K562 (cell line): ENCODE measurements around the gene GLCCI1.

Source experiments
- BACH1 ChIP-seq: fragments of 200-800 bp; sonication (Bioruptor generic); IDR thresholded peaks from 2 replicates; pipeline ENCODE4 v1.6.1; 2016; ENCODE audit warnings: missing genetic modification characterization, missing compliant biosample characterization
- CAMTA2 ChIP-seq: fragments of 250-450 bp; sonication (Bioruptor Pico); conservative IDR thresholded peaks from 2 replicates; pipeline ENCODE4 v1.5.1; 2022
- CEBPB ChIP-seq: fragments of 450-650 bp; IDR thresholded peaks from 2 replicates; pipeline ENCODE4 v1.6.1; 2016; ENCODE audit warnings: missing genetic modification characterization, missing compliant biosample characterization
- CREB3 ChIP-seq: fragments of 450-650 bp; conservative IDR thresholded peaks from 2 replicates; pipeline ENCODE4 v1.6.1; 2016; ENCODE audit warnings: missing genetic modification characterization, low read depth, mild to moderate bottlenecking, missing compliant biosample characterization, moderate library complexity
- CTCF ChIP-seq, 3 experiments: IDR thresholded peaks in 2 of 3; conservative IDR thresholded peaks in 1 of 3; 2 replicates each; pipeline ENCODE4 v1.5.1; 2011 to 2012; ENCODE audit warnings: low read length in 3 of 3, mild to moderate bottlenecking in 3 of 3, control low read depth in 2 of 3, improper control_type of control experiment in 1 of 3, inconsistent platforms in 1 of 3, low read depth in 1 of 3, mixed read lengths in 1 of 3, moderate library complexity in 1 of 3; ENCODE audit not compliant: insufficient read depth in 2 of 3
- CUX1 ChIP-seq: fragments of 200-800 bp; sonication (Bioruptor generic); IDR thresholded peaks from 2 replicates; pipeline ENCODE4 v1.6.1; 2016; ENCODE audit warnings: missing genetic modification characterization, missing compliant biosample characterization
- NONO ChIP-seq, 2 experiments: fragments of 200-400 bp in 1 of 2; fragments of 450-650 bp in 1 of 2; formaldehyde crosslinking in 1 of 2; IDR thresholded peaks; 2 replicates each; pipeline ENCODE4 v1.6.1; 2017; ENCODE audit warnings: low read depth in 2 of 2, mild to moderate bottlenecking in 2 of 2, moderate library complexity in 2 of 2, low read length in 1 of 2
- USF1 ChIP-seq: sonication (generic); formaldehyde crosslinking; IDR thresholded peaks from 2 replicates; pipeline ENCODE4 v1.9.0; 2022; ENCODE audit warnings: mild to moderate bottlenecking, missing genetic modification reagents
- ZBTB26 ChIP-seq: fragments of 450-650 bp; formaldehyde crosslinking; IDR thresholded peaks from 2 replicates; pipeline ENCODE4 v1.4.0; 2022; ENCODE audit warnings: missing genetic modification characterization
- ZKSCAN1 ChIP-seq: fragments of 150-350 bp; IDR thresholded peaks from 2 replicates; pipeline ENCODE4 v1.6.1; 2016; ENCODE audit warnings: low read depth, low read length
- ZNF589 ChIP-seq: fragments of 200-800 bp; sonication (Bioruptor generic); IDR thresholded peaks from 2 replicates; pipeline ENCODE4 v1.6.1; 2016; ENCODE audit warnings: low read depth, missing genetic modification characterization, missing compliant biosample characterization
- ZZZ3 ChIP-seq: fragments of 450-650 bp; IDR thresholded peaks from 2 replicates; pipeline ENCODE4 v1.6.1; 2016; ENCODE audit warnings: antibody characterized with exemption, mild to moderate bottlenecking, moderate library complexity

DNA sequence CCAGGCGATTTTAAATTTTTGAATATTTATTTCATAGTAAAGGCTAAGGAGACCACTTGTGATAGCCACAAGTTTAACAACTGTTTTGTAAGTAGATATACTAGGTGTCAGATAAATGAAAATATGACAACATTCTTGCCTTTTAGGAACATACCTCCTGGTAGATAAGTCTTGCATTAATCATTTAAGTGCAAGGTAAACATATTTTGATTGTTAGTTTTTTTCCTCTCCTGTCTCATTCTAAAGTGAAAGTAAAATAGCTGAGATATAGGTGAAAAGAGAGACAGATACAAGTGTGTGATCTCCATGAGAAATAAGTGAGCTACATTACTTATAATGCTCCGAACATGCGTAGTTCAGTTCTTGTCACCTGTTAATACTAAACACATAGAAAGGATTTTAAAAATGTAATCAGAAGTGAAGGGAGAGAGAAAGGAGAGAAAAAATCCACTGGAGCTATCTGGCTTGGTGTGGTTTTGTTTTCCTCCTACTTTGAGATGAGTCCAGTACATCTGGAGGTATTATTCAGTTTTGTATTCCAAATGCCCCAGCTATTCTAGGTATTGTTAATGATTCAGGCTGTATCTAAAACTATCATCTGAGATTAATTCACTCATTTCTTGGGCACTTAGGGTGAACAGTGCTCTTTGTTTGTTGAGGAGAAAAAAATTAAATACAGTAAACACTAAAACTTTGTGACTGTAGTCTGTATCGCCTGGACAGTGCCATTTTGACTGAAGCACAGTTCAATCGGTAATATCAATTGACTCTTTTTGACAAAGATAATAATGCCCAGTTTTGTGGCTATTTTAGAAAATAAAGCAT, 21.2 kb downstream of the GLCCI1 start:
- no peak for TF ChIP-seq CEBPB (tag)
- TF ChIP-seq ZKSCAN1, result no peak
- TF ChIP-seq ZBTB26 (CRISPR knock-in tag), result no peak
- no peak for TF ChIP-seq CAMTA2
- no peak for TF ChIP-seq CUX1 (CRISPR knock-in tag)
- no peak for TF ChIP-seq ZNF589 (CRISPR knock-in tag)
- TF ChIP-seq USF1 (CRISPR knock-in tag), result no peak
- TF ChIP-seq CTCF (IDR thresholded peaks at IDR 0.05 in 2 of 3, conservative IDR thresholded peaks at IDR 0.05 in 1 of 3; ENCODE audit: insufficient read depth in 2 of 3, low read depth in 1 of 3, low read length in 3 of 3), result no peak
- no peak for TF ChIP-seq NONO (IDR thresholded peaks at IDR 0.05; ENCODE audit: low read depth in 2 of 2, low read length in 1 of 2)
- TF ChIP-seq ZZZ3, result no peak
- TF ChIP-seq CREB3 (tag), result no peak
- no peak for TF ChIP-seq BACH1
